ENCODE measurements around the gene VPS36. TPM values are rescaled to one million over a fixed set of nuclear protein-coding genes. Genes with fewer than 3 reads are reported as not detected.

The VPS36 gene
- total and polyA plus RNA-seq, 2 of the 8 experiments (the other 6 are each of a cell fraction or from before 2014, with no cell fraction given) = 14.1 to 19.8 TPM

DNA sequence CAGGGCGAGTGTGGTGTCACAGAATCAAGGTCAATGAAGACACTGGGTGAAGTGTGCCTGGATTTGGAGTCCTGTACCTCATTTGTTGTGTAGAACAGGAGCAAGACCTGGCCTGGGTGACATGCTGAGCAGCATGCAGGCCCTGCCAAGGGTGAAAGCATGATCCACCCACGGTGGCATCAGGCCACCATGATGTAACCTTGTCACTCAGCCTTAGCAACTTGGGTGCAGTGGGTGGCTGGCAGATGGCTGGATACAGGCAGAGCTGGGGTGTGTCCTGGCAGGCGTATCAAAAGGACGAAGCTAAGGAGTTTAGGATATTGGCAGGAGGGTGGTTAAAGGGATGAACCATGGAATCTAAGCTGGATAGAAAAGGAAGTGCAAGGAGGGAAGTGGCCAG, 54.7 kb downstream of the VPS36 start (continued):
- TF ChIP-seq, protein P1, sequence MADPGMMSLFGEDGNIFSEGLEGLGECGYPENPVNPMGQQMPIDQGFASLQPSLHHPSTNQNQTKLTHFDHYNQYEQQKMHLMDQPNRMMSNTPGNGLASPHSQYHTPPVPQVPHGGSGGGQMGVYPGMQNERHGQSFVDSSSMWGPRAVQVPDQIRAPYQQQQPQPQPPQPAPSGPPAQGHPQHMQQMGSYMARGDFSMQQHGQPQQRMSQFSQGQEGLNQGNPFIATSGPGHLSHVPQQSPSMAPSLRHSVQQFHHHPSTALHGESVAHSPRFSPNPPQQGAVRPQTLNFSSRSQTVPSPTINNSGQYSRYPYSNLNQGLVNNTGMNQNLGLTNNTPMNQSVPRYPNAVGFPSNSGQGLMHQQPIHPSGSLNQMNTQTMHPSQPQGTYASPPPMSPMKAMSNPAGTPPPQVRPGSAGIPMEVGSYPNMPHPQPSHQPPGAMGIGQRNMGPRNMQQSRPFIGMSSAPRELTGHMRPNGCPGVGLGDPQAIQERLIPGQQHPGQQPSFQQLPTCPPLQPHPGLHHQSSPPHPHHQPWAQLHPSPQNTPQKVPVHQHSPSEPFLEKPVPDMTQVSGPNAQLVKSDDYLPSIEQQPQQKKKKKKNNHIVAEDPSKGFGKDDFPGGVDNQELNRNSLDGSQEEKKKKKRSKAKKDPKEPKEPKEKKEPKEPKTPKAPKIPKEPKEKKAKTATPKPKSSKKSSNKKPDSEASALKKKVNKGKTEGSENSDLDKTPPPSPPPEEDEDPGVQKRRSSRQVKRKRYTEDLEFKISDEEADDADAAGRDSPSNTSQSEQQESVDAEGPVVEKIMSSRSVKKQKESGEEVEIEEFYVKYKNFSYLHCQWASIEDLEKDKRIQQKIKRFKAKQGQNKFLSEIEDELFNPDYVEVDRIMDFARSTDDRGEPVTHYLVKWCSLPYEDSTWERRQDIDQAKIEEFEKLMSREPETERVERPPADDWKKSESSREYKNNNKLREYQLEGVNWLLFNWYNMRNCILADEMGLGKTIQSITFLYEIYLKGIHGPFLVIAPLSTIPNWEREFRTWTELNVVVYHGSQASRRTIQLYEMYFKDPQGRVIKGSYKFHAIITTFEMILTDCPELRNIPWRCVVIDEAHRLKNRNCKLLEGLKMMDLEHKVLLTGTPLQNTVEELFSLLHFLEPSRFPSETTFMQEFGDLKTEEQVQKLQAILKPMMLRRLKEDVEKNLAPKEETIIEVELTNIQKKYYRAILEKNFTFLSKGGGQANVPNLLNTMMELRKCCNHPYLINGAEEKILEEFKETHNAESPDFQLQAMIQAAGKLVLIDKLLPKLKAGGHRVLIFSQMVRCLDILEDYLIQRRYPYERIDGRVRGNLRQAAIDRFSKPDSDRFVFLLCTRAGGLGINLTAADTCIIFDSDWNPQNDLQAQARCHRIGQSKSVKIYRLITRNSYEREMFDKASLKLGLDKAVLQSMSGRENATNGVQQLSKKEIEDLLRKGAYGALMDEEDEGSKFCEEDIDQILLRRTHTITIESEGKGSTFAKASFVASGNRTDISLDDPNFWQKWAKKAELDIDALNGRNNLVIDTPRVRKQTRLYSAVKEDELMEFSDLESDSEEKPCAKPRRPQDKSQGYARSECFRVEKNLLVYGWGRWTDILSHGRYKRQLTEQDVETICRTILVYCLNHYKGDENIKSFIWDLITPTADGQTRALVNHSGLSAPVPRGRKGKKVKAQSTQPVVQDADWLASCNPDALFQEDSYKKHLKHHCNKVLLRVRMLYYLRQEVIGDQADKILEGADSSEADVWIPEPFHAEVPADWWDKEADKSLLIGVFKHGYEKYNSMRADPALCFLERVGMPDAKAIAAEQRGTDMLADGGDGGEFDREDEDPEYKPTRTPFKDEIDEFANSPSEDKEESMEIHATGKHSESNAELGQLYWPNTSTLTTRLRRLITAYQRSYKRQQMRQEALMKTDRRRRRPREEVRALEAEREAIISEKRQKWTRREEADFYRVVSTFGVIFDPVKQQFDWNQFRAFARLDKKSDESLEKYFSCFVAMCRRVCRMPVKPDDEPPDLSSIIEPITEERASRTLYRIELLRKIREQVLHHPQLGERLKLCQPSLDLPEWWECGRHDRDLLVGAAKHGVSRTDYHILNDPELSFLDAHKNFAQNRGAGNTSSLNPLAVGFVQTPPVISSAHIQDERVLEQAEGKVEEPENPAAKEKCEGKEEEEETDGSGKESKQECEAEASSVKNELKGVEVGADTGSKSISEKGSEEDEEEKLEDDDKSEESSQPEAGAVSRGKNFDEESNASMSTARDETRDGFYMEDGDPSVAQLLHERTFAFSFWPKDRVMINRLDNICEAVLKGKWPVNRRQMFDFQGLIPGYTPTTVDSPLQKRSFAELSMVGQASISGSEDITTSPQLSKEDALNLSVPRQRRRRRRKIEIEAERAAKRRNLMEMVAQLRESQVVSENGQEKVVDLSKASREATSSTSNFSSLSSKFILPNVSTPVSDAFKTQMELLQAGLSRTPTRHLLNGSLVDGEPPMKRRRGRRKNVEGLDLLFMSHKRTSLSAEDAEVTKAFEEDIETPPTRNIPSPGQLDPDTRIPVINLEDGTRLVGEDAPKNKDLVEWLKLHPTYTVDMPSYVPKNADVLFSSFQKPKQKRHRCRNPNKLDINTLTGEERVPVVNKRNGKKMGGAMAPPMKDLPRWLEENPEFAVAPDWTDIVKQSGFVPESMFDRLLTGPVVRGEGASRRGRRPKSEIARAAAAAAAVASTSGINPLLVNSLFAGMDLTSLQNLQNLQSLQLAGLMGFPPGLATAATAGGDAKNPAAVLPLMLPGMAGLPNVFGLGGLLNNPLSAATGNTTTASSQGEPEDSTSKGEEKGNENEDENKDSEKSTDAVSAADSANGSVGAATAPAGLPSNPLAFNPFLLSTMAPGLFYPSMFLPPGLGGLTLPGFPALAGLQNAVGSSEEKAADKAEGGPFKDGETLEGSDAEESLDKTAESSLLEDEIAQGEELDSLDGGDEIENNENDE (IDR thresholded peaks at IDR 0.05; ENCODE audit: insufficient replicate concordance, low read length) = no peak
- TF ChIP-seq YY1 (IDR thresholded peaks at IDR 0.05; ENCODE audit: low read depth, low read length) (no peak), BACH1 (IDR thresholded peaks at IDR 0.05; ENCODE audit: low read length) (no peak), TEAD4 (IDR thresholded peaks at IDR 0.05; ENCODE audit: low read depth, low read length) (no peak)

Measured in H1 (cell line).